ENCODE measurements around the gene EBP.

DNA sequence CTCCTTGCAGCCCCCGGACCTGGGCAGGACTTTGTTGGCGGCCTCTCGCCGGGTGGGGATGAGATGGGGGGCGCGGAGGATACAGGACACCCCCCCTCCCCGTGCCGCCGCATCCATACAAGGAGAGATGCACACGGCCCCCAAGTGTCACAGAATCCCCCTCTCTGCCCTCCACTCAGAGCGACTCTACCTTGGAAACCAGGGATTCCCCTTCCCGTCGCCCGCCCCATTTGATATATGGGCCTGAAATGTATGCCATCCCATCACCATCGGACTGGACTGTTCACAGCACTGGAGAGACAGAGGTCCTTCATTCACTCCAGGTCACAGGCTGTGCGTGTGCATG lies 12.4 kb upstream of the EBP start:
- TF ChIP-seq, protein P1, sequence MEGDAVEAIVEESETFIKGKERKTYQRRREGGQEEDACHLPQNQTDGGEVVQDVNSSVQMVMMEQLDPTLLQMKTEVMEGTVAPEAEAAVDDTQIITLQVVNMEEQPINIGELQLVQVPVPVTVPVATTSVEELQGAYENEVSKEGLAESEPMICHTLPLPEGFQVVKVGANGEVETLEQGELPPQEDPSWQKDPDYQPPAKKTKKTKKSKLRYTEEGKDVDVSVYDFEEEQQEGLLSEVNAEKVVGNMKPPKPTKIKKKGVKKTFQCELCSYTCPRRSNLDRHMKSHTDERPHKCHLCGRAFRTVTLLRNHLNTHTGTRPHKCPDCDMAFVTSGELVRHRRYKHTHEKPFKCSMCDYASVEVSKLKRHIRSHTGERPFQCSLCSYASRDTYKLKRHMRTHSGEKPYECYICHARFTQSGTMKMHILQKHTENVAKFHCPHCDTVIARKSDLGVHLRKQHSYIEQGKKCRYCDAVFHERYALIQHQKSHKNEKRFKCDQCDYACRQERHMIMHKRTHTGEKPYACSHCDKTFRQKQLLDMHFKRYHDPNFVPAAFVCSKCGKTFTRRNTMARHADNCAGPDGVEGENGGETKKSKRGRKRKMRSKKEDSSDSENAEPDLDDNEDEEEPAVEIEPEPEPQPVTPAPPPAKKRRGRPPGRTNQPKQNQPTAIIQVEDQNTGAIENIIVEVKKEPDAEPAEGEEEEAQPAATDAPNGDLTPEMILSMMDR (IDR thresholded peaks at IDR 0.05), result no peak
- no peak for TF ChIP-seq POLR2A (IDR thresholded peaks at IDR 0.05)

All from lower leg skin (tissue), 3 donors.